HCT116 (cell line): ENCODE data around the gene SHC1. TPM values are rescaled to one million over a fixed set of nuclear protein-coding genes. Genes with fewer than 3 reads are reported as not detected.
A peak's percentile ranks its signal among the peaks of the same experiment; 100 is the strongest.

Experiments used
- ATAC-seq: fragments of 200-7000 bp; cut with Tn5 transposase; 2 replicates; pipeline ENCODE4 v1.9.1; 2020; ENCODE audit warnings: mild to moderate bottlenecking, moderate library complexity
- BruUV-seq: library from RNA; stranded (reverse); fragments of 400-500 nt; replicated peaks from 2 replicates; lab custom pipeline; 2021; lab: Mats Ljungman, UMichigan
- CTCF ChIA-PET: fragments of 300-600 bp; sonication (Branson Sonifier 250); formaldehyde crosslinking; loops from one replicate; lab custom pipeline; 2021; ENCODE audit warnings: antibody characterized with exemption; lab: Charles Lee
- POLR2A ChIA-PET: fragments of 300-600, 350-600 bp; sonication (Branson Sonifier 250); formaldehyde crosslinking; loops from one replicate; lab custom pipeline; 2021; ENCODE audit warnings: antibody characterized with exemption; lab: Charles Lee
- RAD21 ChIA-PET, 2 experiments: fragments of 300-600 bp; sonication (Branson Sonifier 250); formaldehyde crosslinking; loops; one replicate each; lab custom pipeline; 2023; ENCODE audit warnings: low total read pairs in 2 of 2; ENCODE audit not compliant: uncharacterized antibody in 2 of 2, unreplicated experiment in 2 of 2, low non-redundant PET in 1 of 2; lab: Charles Lee
- DNase-seq: peaks from one replicate; pipeline ENCODE4 v3.0.0-alpha.2; 2010; ENCODE audit warnings: low read depth, low spot score
- H2AFZ ChIP-seq: fragments of 200-600 bp; shearing (Covaris generic), sonication (generic); 2 replicates; pipeline ENCODE4 v1.6.1; 2017; ENCODE audit warnings: low read depth, mixed run types, mixed read lengths, antibody characterized with exemption, low read length; ENCODE audit not compliant: poor library complexity, severe bottlenecking
- H3K27ac ChIP-seq: 2 replicates; pipeline ENCODE4 v1.5.1; 2012; ENCODE audit warnings: low read depth, low read length
- H3K27me3 ChIP-seq: fragments of 200-600 bp; sonication (generic); 2 replicates; pipeline ENCODE4 v1.6.1; 2016; ENCODE audit warnings: mixed run types, low read length, mixed read lengths; ENCODE audit not compliant: insufficient read depth
- H3K36me3 ChIP-seq, 2 experiments: fragments of 200-500 bp in 1 of 2; fragments of 200-600 bp in 1 of 2; sonication (Bioruptor generic) in 1 of 2; sonication (generic) in 1 of 2; 2 replicates each; pipeline versions ENCODE4 v1.5.1 to v1.6.1; 2014 to 2016; ENCODE audit warnings: low read length in 2 of 2, inconsistent platforms in 1 of 2, mixed read lengths in 1 of 2, mixed run types in 1 of 2; ENCODE audit not compliant: insufficient read depth in 2 of 2, control insufficient read depth in 1 of 2
- H3K4me1 ChIP-seq, 2 experiments: fragments of 200-600 bp in 1 of 2; sonication (generic) in 1 of 2; 2 replicates each; pipeline versions ENCODE4 v1.5.1 to v1.6.1; 2012 to 2017; ENCODE audit warnings: low read length in 2 of 2, inconsistent platforms in 1 of 2, mild to moderate bottlenecking in 1 of 2, mixed read lengths in 1 of 2, mixed run types in 1 of 2, moderate library complexity in 1 of 2; ENCODE audit not compliant: insufficient read depth in 2 of 2, control insufficient read depth in 1 of 2
- H3K4me2 ChIP-seq: fragments of 200-600 bp; sonication (generic); 2 replicates; pipeline ENCODE4 v1.6.1; 2017; ENCODE audit warnings: mixed run types, low read length, mixed read lengths
- H3K4me3 ChIP-seq, 2 experiments: fragments of 200-600 bp in 1 of 2; sonication (generic) in 1 of 2; replicated peaks in 1 of 2; 2 replicates each; pipeline ENCODE4 v1.5.1; 2011 to 2016; ENCODE audit warnings: low read length in 2 of 2, control low read depth in 1 of 2, low read depth in 1 of 2, mild to moderate bottlenecking in 1 of 2, mixed read lengths in 1 of 2, mixed run types in 1 of 2
- H3K79me2 ChIP-seq: fragments of 200-600 bp; sonication (generic); 2 replicates; pipeline ENCODE4 v1.6.1; 2017; ENCODE audit warnings: mild to moderate bottlenecking, mixed run types, low read length, moderate library complexity, mixed read lengths; ENCODE audit not compliant: insufficient read depth
- H3K9ac ChIP-seq: fragments of 200-600 bp; sonication (generic); 2 replicates; pipeline ENCODE4 v1.6.1; 2016; ENCODE audit warnings: low read length, mixed read lengths
- H3K9me2 ChIP-seq: fragments of 200-600 bp; sonication (generic), shearing (Covaris generic); 2 replicates; pipeline ENCODE4 v1.6.1; 2017; ENCODE audit warnings: mixed run types, mild to moderate bottlenecking, moderate library complexity; ENCODE audit not compliant: insufficient read depth
- H3K9me3 ChIP-seq, 2 experiments: fragments of 200-500 bp in 1 of 2; fragments of 200-600 bp in 1 of 2; sonication (Bioruptor generic) in 1 of 2; sonication (generic) in 1 of 2; 2 replicates each; pipeline ENCODE4 v1.6.1; 2014 to 2017; ENCODE audit warnings: low read length in 2 of 2, mixed read lengths in 2 of 2, inconsistent platforms in 1 of 2, low read depth in 1 of 2, mild to moderate bottlenecking in 1 of 2, mixed run types in 1 of 2, moderate library complexity in 1 of 2; ENCODE audit not compliant: control insufficient read depth in 1 of 2, insufficient read depth in 1 of 2
- H4K20me1 ChIP-seq: fragments of 200-600 bp; sonication (generic), shearing (Covaris generic); 2 replicates; pipeline ENCODE4 v1.6.1; 2017; ENCODE audit warnings: mixed run types, mild to moderate bottlenecking, moderate library complexity; ENCODE audit not compliant: insufficient read depth
- EGR1 ChIP-seq: IDR thresholded peaks from 2 replicates; pipeline ENCODE4 v1.6.1; 2012; ENCODE audit warnings: low read depth
- ELF1 ChIP-seq: IDR thresholded peaks from 2 replicates; pipeline ENCODE4 v1.6.1; 2012; ENCODE audit warnings: low read depth, borderline replicate concordance
- POLR2AphosphoS5 ChIP-seq: IDR thresholded peaks from 2 replicates; pipeline ENCODE4 v1.6.1; 2011; ENCODE audit warnings: mild to moderate bottlenecking, low read depth, low read length, moderate library complexity
- YY1 ChIP-seq: IDR thresholded peaks from 2 replicates; pipeline ENCODE4 v1.6.1; 2011; ENCODE audit warnings: low read length, low read depth, moderate library complexity, mild to moderate bottlenecking; ENCODE audit not compliant: insufficient replicate concordance; ENCODE audit errors: extremely low read depth
- ZFX ChIP-seq: fragments of 450-650 bp; IDR thresholded peaks from 2 replicates; pipeline ENCODE4 v1.6.1; 2017
- intact Hi-C: fragments of 100-400 bp; cut with micrococcal nuclease; formaldehyde crosslinking; loops from 2 replicates; pipeline ENCODE4 v1.10.0; 2022
- total RNA-seq: library from RNA; stranded (reverse); gene quantifications from one replicate; pipeline ENCODE4 v1.2.1, GENCODE V29; 2021; ENCODE audit not compliant: unreplicated experiment
- TF ChIP-seq, protein P1 (sequence below): IDR thresholded peaks from 2 replicates; pipeline ENCODE4 v1.6.1; 2012; ENCODE audit warnings: low read depth

Gene SHC1
- total RNA-seq, 1 experiment from 2014 or later, result 148 TPM

DNA sequence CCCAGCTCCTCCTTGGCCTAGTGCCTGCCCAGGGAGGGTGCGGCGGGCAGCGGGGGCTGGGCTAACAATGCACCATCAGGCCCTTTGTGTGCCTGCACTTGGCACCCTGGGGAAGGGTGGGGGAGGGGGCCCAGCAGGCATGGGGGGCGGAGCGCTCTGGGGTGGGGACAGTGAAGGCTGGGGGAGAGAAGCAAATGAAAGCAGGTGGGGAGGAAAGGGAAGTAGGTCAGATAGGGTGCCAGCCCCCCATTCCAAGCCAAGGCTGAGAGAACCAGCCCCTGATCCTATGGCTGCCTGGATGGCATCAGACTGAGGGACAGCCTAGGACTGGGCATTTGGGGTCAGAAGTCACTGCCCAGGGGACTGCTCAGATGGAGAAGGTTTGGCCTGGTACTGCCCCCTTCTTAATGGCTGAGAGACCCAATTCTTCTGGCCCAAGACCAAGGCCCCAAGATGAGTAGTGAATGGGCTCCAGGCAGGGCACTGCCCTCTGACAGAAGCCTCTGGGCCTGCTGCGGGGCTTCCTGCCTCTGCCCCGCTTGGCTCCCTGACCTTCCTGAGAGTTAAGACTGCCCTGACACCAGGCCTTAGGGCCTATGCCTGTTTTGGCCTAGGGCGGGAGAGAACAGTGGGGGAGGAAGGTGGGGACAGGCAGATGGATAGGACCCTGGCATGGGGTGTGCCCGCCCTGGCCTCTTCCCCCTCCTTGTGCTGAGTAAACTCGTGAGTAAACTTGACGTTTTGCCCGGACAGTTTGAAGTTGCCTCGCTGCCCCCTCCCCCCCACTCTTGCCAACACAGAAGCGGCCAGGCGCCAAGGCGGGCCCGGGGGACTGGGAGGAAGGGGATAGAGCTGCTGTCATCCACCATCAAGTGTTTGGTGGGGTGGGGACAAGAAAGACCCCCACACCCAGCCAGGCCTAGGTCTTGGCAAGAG is 34.8 kb upstream of the SHC1 start:
- Histone ChIP-seq H3K27me3 (no peaks in the 10 kb centered on the region), H3K9me3 (no peaks in the 10 kb centered on the region), H2AFZ (no peak overlapping the region), H3K36me3 (peaks cover 0 to 2% of the 10 kb centered on the region in 2 experiments; a peak in 2 of 4 replicates), H3K79me2 (peaks cover 73% of the 10 kb centered on the region), H4K20me1 (no peaks in the 10 kb centered on the region), H3K9ac (peak overlapping the region; percentile 93), H3K9me2 (no peaks in the 10 kb centered on the region), H3K4me1 (peaks cover 11 to 66% of the 10 kb centered on the region in 2 experiments), H3K4me2 (peak overlapping the region; percentile 80), H3K4me3 (peak overlapping the region in 1 of 2 experiments; percentile 98; a peak in 2 of 4 replicates), H3K27ac (peak overlapping the region; percentile 97; the same call in 1 of the 2 replicates)
- POLR2A ChIA-PET, result interaction anchor here (1.0 to 1.5 kb wide), 2 partner anchors 12 to 33 kb away, joined by 3 to 6 read pairs; no protein-coding TSS in a partner anchor
- no peak for DNase-seq
- TF ChIP-seq, protein P1, sequence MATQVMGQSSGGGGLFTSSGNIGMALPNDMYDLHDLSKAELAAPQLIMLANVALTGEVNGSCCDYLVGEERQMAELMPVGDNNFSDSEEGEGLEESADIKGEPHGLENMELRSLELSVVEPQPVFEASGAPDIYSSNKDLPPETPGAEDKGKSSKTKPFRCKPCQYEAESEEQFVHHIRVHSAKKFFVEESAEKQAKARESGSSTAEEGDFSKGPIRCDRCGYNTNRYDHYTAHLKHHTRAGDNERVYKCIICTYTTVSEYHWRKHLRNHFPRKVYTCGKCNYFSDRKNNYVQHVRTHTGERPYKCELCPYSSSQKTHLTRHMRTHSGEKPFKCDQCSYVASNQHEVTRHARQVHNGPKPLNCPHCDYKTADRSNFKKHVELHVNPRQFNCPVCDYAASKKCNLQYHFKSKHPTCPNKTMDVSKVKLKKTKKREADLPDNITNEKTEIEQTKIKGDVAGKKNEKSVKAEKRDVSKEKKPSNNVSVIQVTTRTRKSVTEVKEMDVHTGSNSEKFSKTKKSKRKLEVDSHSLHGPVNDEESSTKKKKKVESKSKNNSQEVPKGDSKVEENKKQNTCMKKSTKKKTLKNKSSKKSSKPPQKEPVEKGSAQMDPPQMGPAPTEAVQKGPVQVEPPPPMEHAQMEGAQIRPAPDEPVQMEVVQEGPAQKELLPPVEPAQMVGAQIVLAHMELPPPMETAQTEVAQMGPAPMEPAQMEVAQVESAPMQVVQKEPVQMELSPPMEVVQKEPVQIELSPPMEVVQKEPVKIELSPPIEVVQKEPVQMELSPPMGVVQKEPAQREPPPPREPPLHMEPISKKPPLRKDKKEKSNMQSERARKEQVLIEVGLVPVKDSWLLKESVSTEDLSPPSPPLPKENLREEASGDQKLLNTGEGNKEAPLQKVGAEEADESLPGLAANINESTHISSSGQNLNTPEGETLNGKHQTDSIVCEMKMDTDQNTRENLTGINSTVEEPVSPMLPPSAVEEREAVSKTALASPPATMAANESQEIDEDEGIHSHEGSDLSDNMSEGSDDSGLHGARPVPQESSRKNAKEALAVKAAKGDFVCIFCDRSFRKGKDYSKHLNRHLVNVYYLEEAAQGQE, result no peak
- TF ChIP-seq EGR1, result no peak
- no peak for TF ChIP-seq ZFX
- TF ChIP-seq ELF1, result no peak
- no peak for TF ChIP-seq YY1
- TF ChIP-seq POLR2AphosphoS5, result no peak
- CTCF ChIA-PET, result interaction anchor here (2.3 kb wide), 1 partner anchor 46 kb away, joined by 7 read pairs; the partner anchor contains the start of gene ADAM15
- no peak for ATAC-seq
- RAD21 ChIA-PET, result no interaction called here
- no TSS peak for BruUV-seq
- intact Hi-C loops, result no loop called here
